Kidney epithelial cell (primary cell): Measurements from ENCODE around the gene TMIGD1. TPM values are rescaled to one million over a fixed set of nuclear protein-coding genes. Genes with fewer than 3 reads are reported as not detected.

ENCODE experiments used
- DNase-seq: peaks from one replicate; pipeline ENCODE4 v3.0.0-alpha.2; 2010; ENCODE audit warnings: low read depth
- H3K27me3 ChIP-seq: 2 replicates; pipeline ENCODE4 v1.6.0; 2011; ENCODE audit warnings: low read length; ENCODE audit not compliant: control insufficient read depth, insufficient read depth
- H3K36me3 ChIP-seq: 2 replicates; pipeline ENCODE4 v1.5.1; 2011; ENCODE audit warnings: low read length; ENCODE audit not compliant: control insufficient read depth, insufficient read depth
- H3K4me3 ChIP-seq: 2 replicates; pipeline ENCODE4 v1.5.1; 2011; ENCODE audit warnings: low read depth, mild to moderate bottlenecking, control low read depth, low read length
- total RNA-seq: library from RNA; depleted of rRNA; stranded (reverse); fragments of >200 nt; gene quantifications from 2 replicates; pipeline ENCODE4 v1.2.3, GENCODE V29; 2015
- TF ChIP-seq, protein P1 (sequence below): IDR thresholded peaks from 2 replicates; pipeline ENCODE4 v1.5.1; 2011; ENCODE audit warnings: mild to moderate bottlenecking, moderate library complexity, low read length, control low read depth, inconsistent platforms; ENCODE audit not compliant: insufficient read depth, poor library complexity, severe bottlenecking

The TMIGD1 gene
- total RNA-seq, 1 donor from 2014 or later, result not detected

DNA sequence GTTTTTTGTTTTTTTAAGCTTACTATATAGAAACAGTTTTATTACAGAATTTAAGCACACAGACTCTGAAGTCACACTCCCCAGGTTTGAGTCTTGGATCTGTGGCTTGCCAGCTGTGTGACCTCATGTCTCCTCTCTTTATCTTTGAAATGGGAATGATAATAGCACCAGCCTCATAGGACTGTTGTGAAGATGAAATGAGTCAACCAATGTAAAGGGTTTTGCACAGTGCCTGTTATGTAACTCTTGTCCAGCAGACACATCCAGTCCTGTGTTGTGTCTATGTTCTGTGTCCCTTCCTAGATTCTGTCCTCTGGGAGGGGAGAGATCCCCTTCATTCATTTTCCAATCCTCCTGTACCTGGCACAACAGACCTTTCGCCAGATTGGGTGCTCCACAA is 41.8 kb upstream of the TMIGD1 start:
- Histone ChIP-seq H3K36me3 (no peaks in the 10 kb centered on the region), H3K4me3 (no peak overlapping the region), H3K27me3 (no peaks in the 10 kb centered on the region)
- TF ChIP-seq, protein P1, sequence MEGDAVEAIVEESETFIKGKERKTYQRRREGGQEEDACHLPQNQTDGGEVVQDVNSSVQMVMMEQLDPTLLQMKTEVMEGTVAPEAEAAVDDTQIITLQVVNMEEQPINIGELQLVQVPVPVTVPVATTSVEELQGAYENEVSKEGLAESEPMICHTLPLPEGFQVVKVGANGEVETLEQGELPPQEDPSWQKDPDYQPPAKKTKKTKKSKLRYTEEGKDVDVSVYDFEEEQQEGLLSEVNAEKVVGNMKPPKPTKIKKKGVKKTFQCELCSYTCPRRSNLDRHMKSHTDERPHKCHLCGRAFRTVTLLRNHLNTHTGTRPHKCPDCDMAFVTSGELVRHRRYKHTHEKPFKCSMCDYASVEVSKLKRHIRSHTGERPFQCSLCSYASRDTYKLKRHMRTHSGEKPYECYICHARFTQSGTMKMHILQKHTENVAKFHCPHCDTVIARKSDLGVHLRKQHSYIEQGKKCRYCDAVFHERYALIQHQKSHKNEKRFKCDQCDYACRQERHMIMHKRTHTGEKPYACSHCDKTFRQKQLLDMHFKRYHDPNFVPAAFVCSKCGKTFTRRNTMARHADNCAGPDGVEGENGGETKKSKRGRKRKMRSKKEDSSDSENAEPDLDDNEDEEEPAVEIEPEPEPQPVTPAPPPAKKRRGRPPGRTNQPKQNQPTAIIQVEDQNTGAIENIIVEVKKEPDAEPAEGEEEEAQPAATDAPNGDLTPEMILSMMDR, result no peak
- no peak for DNase-seq

DNA sequence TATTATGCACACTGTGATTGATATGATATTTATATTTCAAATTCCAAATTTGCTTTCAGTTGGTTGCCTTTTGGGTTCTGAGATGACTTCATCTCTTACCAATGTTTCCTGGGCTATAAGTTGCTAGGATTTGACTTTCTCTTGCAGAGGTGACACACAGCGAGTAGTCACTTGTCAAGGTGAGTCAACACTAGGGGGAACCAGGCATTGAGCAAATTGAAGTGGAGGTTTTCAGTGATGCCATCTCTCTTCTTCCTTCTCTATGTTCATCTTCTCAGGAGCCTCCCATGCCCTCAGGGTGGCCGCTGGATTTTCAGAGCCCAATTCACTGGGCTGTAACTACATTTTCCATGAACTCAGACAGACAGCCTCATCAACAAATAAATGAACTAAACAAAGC is 38.9 kb upstream of the TMIGD1 start:
- H3K36me3 ChIP-seq, result no peaks in the 10 kb centered on the region
- no peak overlapping the region for H3K4me3 ChIP-seq
- TF ChIP-seq, protein P1, result peak; percentile 6
- no peaks in the 10 kb centered on the region for H3K27me3 ChIP-seq
- DNase-seq, result peak; percentile 29

GRCh38 chr17:30369995-30370394 is 36.1 kb upstream of the TMIGD1 start:
- H3K4me3 ChIP-seq, result no peak overlapping the region
- H3K27me3 ChIP-seq, result no peaks in the 10 kb centered on the region
- TF ChIP-seq, protein P1, result no peak
- no peaks in the 10 kb centered on the region for H3K36me3 ChIP-seq
- no peak for DNase-seq

GRCh38 chr17:30368912-30369720 is 35.3 kb upstream of the TMIGD1 start:
- TF ChIP-seq, protein P1, result no peak
- DNase-seq, result no peak
- no peaks in the 10 kb centered on the region for H3K36me3 ChIP-seq
- H3K27me3 ChIP-seq, result no peaks in the 10 kb centered on the region
- H3K4me3 ChIP-seq, result no peak overlapping the region

DNA sequence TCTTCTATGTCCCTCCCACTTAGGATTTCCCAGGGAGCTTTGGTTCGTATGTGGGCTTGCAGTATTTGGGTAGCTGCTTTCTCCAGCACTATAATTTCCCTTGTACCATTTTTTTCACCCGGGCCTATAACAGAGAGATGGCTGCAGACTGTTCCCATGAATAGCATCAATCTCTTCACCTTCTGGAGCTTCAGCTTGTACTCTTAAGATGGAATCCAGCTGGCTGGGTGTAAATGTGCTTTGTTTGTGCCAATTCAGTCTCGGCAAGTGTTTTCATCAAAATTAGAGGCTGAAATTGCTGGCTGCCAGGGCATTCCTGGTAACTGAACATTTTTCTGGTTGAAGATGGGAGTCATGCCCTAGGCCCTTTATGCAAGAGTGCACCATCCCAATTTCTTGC is 32.7 kb upstream of the TMIGD1 start:
- no peaks in the 10 kb centered on the region for H3K36me3 ChIP-seq
- DNase-seq, result no peak
- no peaks in the 10 kb centered on the region for H3K27me3 ChIP-seq
- no peak overlapping the region for H3K4me3 ChIP-seq
- TF ChIP-seq, protein P1, result no peak
